Mesenchymal stem cell (in vitro differentiated cells and primary cell): Measurements from ENCODE around the gene SYT7.

Experiments
- DNase-seq: peaks from one replicate; pipeline ENCODE4 v3.0.0-alpha.2; 2013
- H2AFZ ChIP-seq: one replicate; pipeline ENCODE4 v1.6.1; 2013; ENCODE audit warnings: low read depth, mild to moderate bottlenecking, control low read depth, inconsistent platforms, low read length, moderate library complexity
- H2AK5ac ChIP-seq: 2 replicates; pipeline ENCODE4 v1.6.1; 2013; ENCODE audit warnings: low read length, moderate library complexity, mild to moderate bottlenecking, inconsistent platforms; ENCODE audit not compliant: severe bottlenecking
- H2BK120ac ChIP-seq: one replicate; pipeline ENCODE4 v1.6.1; 2013; ENCODE audit warnings: low read depth, mild to moderate bottlenecking, inconsistent platforms, low read length, moderate library complexity
- H2BK12ac ChIP-seq, 2 experiments: one replicate each; pipeline ENCODE4 v1.6.1; 2013; ENCODE audit warnings: inconsistent platforms in 2 of 2, low read length in 2 of 2, mild to moderate bottlenecking in 2 of 2, moderate library complexity in 2 of 2, control low read depth in 1 of 2
- H2BK15ac ChIP-seq: one replicate; pipeline ENCODE4 v1.6.1; 2013; ENCODE audit warnings: mild to moderate bottlenecking, low read depth, inconsistent platforms; ENCODE audit not compliant: poor library complexity, severe bottlenecking
- H2BK5ac ChIP-seq: 2 replicates; pipeline ENCODE4 v1.6.1; 2013; ENCODE audit warnings: low read depth, mild to moderate bottlenecking, low read length, control low read depth, inconsistent platforms; ENCODE audit not compliant: poor library complexity, severe bottlenecking
- H3K14ac ChIP-seq, 2 experiments: one replicate each; pipeline ENCODE4 v1.6.1; 2013; ENCODE audit warnings: inconsistent platforms in 2 of 2, low read length in 2 of 2, control low read depth in 1 of 2, mild to moderate bottlenecking in 1 of 2, moderate library complexity in 1 of 2
- H3K18ac ChIP-seq, 2 experiments: one replicate each; pipeline ENCODE4 v1.6.1; 2013; ENCODE audit warnings: inconsistent platforms in 2 of 2, low read length in 2 of 2, control low read depth in 1 of 2, low read depth in 1 of 2, mild to moderate bottlenecking in 1 of 2
- H3K23ac ChIP-seq, 2 experiments: one replicate each; pipeline ENCODE4 v1.6.1; 2013; ENCODE audit warnings: inconsistent platforms in 2 of 2, low read length in 2 of 2, mild to moderate bottlenecking in 2 of 2, moderate library complexity in 2 of 2, control low read depth in 1 of 2
- H3K27ac ChIP-seq: 2 replicates; pipeline ENCODE4 v1.5.1; 2013; ENCODE audit warnings: mild to moderate bottlenecking, moderate library complexity, low read length, control low read depth, inconsistent platforms; ENCODE audit not compliant: poor library complexity, severe bottlenecking
- H3K27me3 ChIP-seq, 2 experiments: 2 replicates each; pipeline versions ENCODE4 v1.6.1 to v1.7.0; 2013; ENCODE audit warnings: low read length in 2 of 2, mild to moderate bottlenecking in 2 of 2, moderate library complexity in 2 of 2, control low read depth in 1 of 2, inconsistent platforms in 1 of 2; ENCODE audit not compliant: control insufficient read depth in 1 of 2, insufficient read depth in 1 of 2
- H3K36me3 ChIP-seq, 2 experiments: 2 replicates each; pipeline versions ENCODE4 v1.6.1 to v1.7.0; 2013; ENCODE audit warnings: low read length in 2 of 2, control low read depth in 1 of 2, inconsistent platforms in 1 of 2, low read depth in 1 of 2, mild to moderate bottlenecking in 1 of 2; ENCODE audit not compliant: insufficient read depth in 2 of 2, control insufficient read depth in 1 of 2
- H3K4ac ChIP-seq, 2 experiments: one replicate each; pipeline ENCODE4 v1.6.1; 2013; ENCODE audit warnings: inconsistent platforms in 2 of 2, low read length in 2 of 2, mild to moderate bottlenecking in 2 of 2, moderate library complexity in 2 of 2, control low read depth in 1 of 2, low read depth in 1 of 2
- H3K4me1 ChIP-seq: 2 replicates; pipeline ENCODE4 v1.6.1; 2013; ENCODE audit warnings: low read depth, low read length, control low read depth; ENCODE audit not compliant: control insufficient read depth, insufficient read depth
- H3K4me2 ChIP-seq: 2 replicates; pipeline ENCODE4 v1.6.1; 2013; ENCODE audit warnings: low read length, mild to moderate bottlenecking, inconsistent platforms; ENCODE audit not compliant: poor library complexity, severe bottlenecking
- H3K4me3 ChIP-seq, 2 experiments: 2 replicates each; pipeline versions ENCODE4 v1.5.1 to v1.7.0; 2013; ENCODE audit warnings: low read length in 2 of 2, mild to moderate bottlenecking in 2 of 2, control low read depth in 1 of 2, low read depth in 1 of 2; ENCODE audit not compliant: insufficient read depth in 1 of 2
- H3K79me1 ChIP-seq: replicated peaks from 2 replicates; pipeline ENCODE4 v1.6.1; 2013; ENCODE audit warnings: mild to moderate bottlenecking, control low read depth, low read length, inconsistent platforms; ENCODE audit not compliant: poor library complexity, severe bottlenecking
- H3K9ac ChIP-seq: 2 replicates; pipeline ENCODE4 v1.7.0; 2013; ENCODE audit warnings: mild to moderate bottlenecking, low read length, moderate library complexity
- H3K9me3 ChIP-seq: 2 replicates; pipeline ENCODE4 v1.7.0; 2013; ENCODE audit warnings: mild to moderate bottlenecking, low read length; ENCODE audit not compliant: control insufficient read depth
- H4K8ac ChIP-seq: one replicate; pipeline ENCODE4 v1.6.1; 2013; ENCODE audit warnings: inconsistent platforms, mild to moderate bottlenecking, low read length, moderate library complexity
- H4K91ac ChIP-seq: one replicate; pipeline ENCODE4 v1.6.1; 2013; ENCODE audit warnings: mild to moderate bottlenecking, low read length, inconsistent platforms
- WGBS: methylation state at CpG from one replicate; pipeline ENCODE4 v1.1.7; 2013; ENCODE audit warnings: mixed read lengths; 5-methylcytosine and 5-hydroxymethylcytosine counted together

SYT7 gene

GRCh38 chr11:61549662-61550568 lies 31.0 kb downstream of the SYT7 start:
- H2AK5ac ChIP-seq, result no peak overlapping the region
- no peak overlapping the region for H2BK120ac ChIP-seq
- H3K14ac ChIP-seq, result no peak overlapping the region
- no peak overlapping the region for H4K91ac ChIP-seq
- no peak overlapping the region for H2BK5ac ChIP-seq
- H2BK15ac ChIP-seq, result no peak overlapping the region
- no peak overlapping the region for H3K4ac ChIP-seq
- no peak overlapping the region for H3K4me2 ChIP-seq
- peaks cover 42 to 70% of the 10 kb centered on the region in 2 experiments for H3K27me3 ChIP-seq
- H3K9ac ChIP-seq, result no peak overlapping the region
- no peaks in the 10 kb centered on the region for H3K36me3 ChIP-seq
- no peak overlapping the region for H2BK12ac ChIP-seq
- DNase-seq, result no peak
- no peaks in the 10 kb centered on the region for H3K9me3 ChIP-seq
- H2AFZ ChIP-seq, result no peak overlapping the region
- no peak overlapping the region for H3K23ac ChIP-seq
- no peaks in the 10 kb centered on the region for H3K79me1 ChIP-seq
- no peak overlapping the region for H3K4me3 ChIP-seq
- 81% methylated on average over 19 of the region's 23 CpGs for WGBS
- H3K27ac ChIP-seq, result no peak overlapping the region
- H3K18ac ChIP-seq, result no peak overlapping the region
- H4K8ac ChIP-seq, result no peak overlapping the region
- H3K4me1 ChIP-seq, result no peaks in the 10 kb centered on the region

- Histone ChIP-seq H2BK15ac (no peak overlapping the region), H2AK5ac (no peak overlapping the region), H3K4me2 (no peak overlapping the region), H4K8ac (no peak overlapping the region), H3K27me3 (peaks cover 35 to 63% of the 10 kb centered on the region in 2 experiments), H3K23ac (no peak overlapping the region), H3K14ac (no peak overlapping the region), H3K4me3 (no peak overlapping the region), H2BK12ac (no peak overlapping the region), H4K91ac (no peak overlapping the region), H3K9me3 (no peaks in the 10 kb centered on the region), H2BK5ac (no peak overlapping the region), H3K9ac (no peak overlapping the region), H3K4ac (no peak overlapping the region), H3K27ac (no peak overlapping the region), H3K79me1 (no peaks in the 10 kb centered on the region), H3K36me3 (no peaks in the 10 kb centered on the region), H3K18ac (no peak overlapping the region), H3K4me1 (no peaks in the 10 kb centered on the region), H2BK120ac (no peak overlapping the region), H2AFZ (no peak overlapping the region)
- no peak for DNase-seq
- 71% methylated on average over 8 of the region's 8 CpGs for WGBS
Observed at GRCh38 chr11:61549177-61549576, 31.7 kb downstream of the SYT7 start.

GRCh38 chr11:61547246-61547645 lies 33.6 kb downstream of the SYT7 start:
- H3K18ac ChIP-seq, result no peak overlapping the region
- H3K4me3 ChIP-seq, result no peak overlapping the region
- no peaks in the 10 kb centered on the region for H3K36me3 ChIP-seq
- no peak overlapping the region for H2AFZ ChIP-seq
- no peak overlapping the region for H2BK5ac ChIP-seq
- H3K27me3 ChIP-seq, result peaks cover 16 to 53% of the 10 kb centered on the region in 2 experiments
- H2BK120ac ChIP-seq, result no peak overlapping the region
- 89% methylated on average over 19 of the region's 19 CpGs for WGBS
- H3K4me1 ChIP-seq, result peaks cover 2% of the 10 kb centered on the region
- no peak overlapping the region for H3K4ac ChIP-seq
- DNase-seq, result no peak
- no peak overlapping the region for H3K4me2 ChIP-seq
- H4K8ac ChIP-seq, result no peak overlapping the region
- H2BK12ac ChIP-seq, result no peak overlapping the region
- H3K23ac ChIP-seq, result no peak overlapping the region
- no peak overlapping the region for H2BK15ac ChIP-seq
- H3K9me3 ChIP-seq, result no peaks in the 10 kb centered on the region
- no peak overlapping the region for H3K27ac ChIP-seq
- H3K14ac ChIP-seq, result no peak overlapping the region
- no peak overlapping the region for H2AK5ac ChIP-seq
- H3K79me1 ChIP-seq, result no peaks in the 10 kb centered on the region
- H3K9ac ChIP-seq, result no peak overlapping the region
- H4K91ac ChIP-seq, result no peak overlapping the region

GRCh38 chr11:61546663-61547062 lies 34.2 kb downstream of the SYT7 start:
- Histone ChIP-seq H2BK120ac (no peak overlapping the region), H3K9me3 (no peaks in the 10 kb centered on the region), H2BK5ac (no peak overlapping the region), H3K14ac (no peak overlapping the region), H3K18ac (no peak overlapping the region), H3K4me3 (no peak overlapping the region), H2AK5ac (no peak overlapping the region), H3K79me1 (no peaks in the 10 kb centered on the region), H2BK15ac (no peak overlapping the region), H4K91ac (no peak overlapping the region), H3K4me2 (no peak overlapping the region), H3K4me1 (peaks cover 7% of the 10 kb centered on the region), H4K8ac (no peak overlapping the region), H3K27me3 (peaks cover 15 to 53% of the 10 kb centered on the region in 2 experiments), H3K27ac (no peak overlapping the region), H3K36me3 (no peaks in the 10 kb centered on the region), H3K23ac (no peak overlapping the region), H2BK12ac (no peak overlapping the region), H3K4ac (no peak overlapping the region), H3K9ac (no peak overlapping the region), H2AFZ (no peak overlapping the region)
- no peak for DNase-seq
- 87% methylated on average over 19 of the region's 20 CpGs for WGBS
